ELF-1 (cell line): ENCODE measurements around the gene PDZD2.
"Not testable (repeated sequence)": the region's sequence is repeated elsewhere in the genome, so short reads cannot be mapped to it uniquely, and the experiment has no call there.

Source experiments
- DNase-seq: peaks from one replicate; pipeline ENCODE4 v3.0.0-alpha.2; 2016; ENCODE audit warnings: low read depth, low spot score

PDZD2 gene

DNA sequence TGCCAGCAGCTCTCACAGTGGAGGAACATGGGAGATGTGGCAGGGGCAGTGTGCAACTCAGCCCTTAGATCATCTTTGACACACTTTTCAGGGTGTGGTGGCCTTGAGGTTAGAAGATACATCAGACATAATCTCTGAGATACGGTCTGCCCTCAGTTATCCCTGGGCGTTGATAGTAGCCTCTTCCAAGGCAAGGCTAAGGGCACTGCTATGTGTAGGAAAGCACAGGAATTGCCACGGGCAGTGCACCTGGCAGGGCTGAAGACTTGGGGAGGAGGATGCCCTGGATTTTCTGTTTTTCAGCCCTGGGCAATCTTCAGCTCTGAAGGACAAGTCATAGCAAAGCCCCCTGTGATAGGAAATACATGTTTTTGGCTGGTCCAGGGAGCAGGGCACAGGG lies 328.5 kb downstream of the PDZD2 start:
- no peak for DNase-seq

DNA sequence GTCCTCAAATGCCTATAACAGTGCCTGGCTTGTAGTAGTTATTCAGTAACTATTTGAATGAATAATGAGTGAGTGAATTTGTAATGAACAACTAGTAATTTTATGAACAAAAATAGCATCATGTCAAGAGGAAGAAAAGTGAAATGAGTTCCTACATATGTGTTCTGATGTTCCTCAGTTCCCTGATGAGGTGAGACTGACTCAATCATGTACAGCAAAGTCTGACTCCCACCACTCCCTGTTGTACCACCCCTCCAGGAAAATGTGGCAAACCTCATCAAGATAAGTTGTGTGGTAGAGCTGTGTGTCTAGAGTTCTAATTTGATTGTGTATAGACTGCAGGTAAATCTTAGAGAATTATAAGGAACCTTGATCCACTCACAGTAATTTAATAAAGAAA lies 333.6 kb downstream of the PDZD2 start:
- no peak for DNase-seq

DNA sequence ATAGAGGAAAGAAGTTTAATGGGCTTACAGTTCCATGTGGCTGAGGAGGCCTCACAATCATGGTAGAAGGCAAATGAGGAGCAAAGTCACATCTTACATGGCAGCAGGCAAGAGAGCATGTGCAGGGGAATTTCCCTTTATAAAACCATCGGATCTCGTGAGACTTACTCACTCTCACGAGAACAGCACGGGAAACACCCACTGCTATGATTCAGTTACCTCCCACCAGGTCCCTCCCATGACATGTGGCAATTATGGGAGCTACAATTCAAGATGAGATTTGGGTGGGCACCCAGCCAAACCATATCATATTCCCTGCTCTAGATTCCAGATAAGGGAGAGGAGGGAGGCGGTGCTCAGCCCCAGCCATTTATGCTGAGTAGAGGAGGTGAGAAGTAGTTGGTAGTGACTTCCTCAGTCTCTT lies 336.3 kb downstream of the PDZD2 start:
- not testable (repeated sequence) for DNase-seq

DNA sequence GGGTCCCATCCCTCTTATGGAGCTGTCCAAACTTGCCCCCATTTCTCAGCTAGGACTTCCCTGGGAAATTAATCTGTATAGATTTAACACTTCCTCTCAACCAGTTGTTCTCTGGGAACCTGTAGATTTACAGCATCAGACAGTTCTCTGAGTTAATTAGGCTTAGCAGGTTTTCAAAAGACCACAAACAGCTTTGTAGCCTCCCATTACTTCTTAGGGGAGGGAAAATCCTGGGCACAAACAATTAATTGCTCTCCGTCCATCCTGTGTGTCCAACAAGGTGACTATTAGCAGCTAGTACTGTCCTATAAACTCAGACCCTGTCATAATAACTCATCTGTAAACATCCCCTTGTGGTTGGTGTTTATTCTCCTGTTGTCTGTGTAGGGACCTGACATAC lies 337.2 kb downstream of the PDZD2 start:
- no peak for DNase-seq

DNA sequence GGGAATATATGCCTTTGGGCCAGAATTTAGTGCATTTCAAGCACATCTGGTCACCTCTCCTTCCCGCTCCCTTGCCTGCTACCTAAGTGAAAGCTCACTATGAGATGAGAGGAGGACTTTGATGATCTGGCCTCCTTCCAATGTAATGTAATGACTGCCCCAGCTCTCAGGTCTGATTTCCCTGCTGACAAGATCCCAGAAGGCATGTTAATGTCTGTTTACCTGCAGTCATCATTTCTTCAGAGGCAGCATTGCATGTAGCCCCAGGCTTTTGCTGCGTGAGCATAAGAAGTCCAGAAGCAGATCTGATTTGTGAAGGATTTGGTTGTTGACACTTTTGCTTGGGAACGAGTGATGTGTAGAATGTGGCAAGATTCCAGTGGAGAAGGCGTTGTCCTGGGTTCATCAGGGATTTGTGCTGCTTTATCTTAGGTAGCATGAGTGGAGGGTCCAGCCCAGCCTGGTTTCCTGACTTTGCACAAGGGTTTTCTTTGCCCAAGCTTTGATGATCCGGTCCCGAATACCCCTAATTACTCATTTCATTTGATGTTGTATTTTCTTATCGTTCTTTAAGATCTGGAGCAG lies 342.5 kb downstream of the PDZD2 start:
- DNase-seq = peak; percentile 46

DNA sequence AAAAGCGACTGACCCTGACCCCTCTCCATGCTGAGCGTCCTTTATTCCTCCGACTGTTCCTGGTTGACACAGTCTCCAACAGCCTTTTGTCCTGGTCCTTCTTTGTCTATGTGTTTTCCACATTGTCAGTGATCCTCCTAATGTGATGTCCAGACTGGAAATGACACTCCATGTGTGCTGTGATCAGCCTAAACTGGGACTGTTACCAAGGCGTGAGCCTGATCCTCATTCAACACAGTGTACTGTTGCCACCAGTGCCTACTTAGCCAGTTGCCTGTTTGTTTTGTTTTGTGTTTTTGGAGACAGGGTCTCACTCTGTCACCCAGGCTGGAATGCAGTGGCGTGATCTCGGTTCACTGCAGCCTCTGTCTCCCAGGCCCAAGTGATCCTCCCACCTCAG lies 343.1 kb downstream of the PDZD2 start:
- DNase-seq = no peak

DNA sequence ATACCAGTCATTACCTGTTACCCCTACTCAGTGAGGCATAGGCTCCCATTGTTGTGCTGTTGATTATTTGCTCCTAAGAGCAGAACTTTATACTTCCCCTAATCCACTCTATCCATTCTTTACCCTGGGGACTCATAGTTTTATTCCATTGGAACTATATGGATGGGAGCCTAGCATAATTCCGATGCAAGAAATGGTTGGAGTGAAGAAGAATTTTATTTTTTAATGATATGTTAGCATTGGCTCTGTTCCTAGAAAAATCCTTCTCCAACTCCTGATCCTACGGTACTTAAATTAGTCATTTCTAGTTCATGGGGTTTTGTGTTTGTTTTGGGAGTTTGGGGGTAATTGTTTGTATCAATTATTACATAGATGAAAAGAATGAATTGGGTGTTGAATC lies 343.7 kb downstream of the PDZD2 start:
- no peak for DNase-seq

DNA sequence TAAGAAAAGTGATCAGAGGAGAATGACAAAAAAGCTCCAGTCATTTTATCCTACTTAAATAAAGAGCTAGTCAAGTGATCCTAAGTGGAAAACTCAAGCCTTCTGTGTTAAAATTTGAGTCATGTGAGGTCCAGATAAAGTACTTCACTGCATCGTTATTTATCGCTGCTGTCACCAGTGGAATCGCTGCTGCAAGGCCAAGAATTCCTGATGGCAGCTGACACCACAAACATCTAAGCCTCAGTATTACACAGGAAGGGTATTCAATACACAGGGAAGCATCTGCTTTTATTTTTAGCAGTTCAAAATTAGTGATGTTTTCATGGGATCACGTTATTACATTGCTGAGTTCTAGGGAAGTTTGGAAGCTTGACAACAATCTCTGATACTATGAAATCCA lies 344.9 kb downstream of the PDZD2 start:
- no peak for DNase-seq

DNA sequence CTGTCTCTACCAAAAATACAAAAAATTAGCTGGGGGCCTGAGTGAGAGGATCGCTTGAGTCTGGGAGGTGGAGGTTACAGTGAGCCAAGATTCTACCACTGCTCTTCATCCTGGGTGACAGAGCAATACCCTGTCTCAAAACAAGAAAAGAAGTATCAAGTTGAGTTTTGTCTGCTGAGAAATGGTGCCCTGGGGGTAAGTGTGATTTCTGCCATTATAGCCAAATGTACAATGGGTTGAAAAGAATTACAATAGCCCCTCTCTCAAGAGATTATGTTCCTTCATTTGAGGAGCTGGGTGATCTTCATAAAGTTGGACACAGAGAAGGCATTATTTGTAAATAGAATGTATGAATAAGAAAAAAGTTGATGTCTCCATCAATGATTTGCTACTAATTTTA lies 345.8 kb downstream of the PDZD2 start:
- DNase-seq = no peak

DNA sequence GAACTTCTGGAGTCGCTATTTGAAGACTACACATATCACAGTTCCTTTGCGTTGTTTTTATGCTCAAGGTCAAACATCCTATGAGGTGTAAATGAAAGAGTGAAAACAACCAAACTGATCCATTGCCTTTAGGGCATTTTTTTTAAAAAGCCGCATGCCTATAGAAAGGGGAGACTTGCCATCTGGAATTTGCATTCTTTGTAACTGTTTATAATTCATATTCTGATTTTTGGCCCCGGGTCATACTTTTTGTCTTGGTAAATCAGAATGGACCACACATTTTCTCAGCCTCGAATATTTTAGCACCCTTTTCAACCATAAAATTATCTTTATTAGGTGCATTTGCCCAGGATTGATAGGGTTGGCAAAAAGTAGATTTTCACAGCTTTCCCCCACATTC lies 347.2 kb downstream of the PDZD2 start:
- no peak for DNase-seq

DNA sequence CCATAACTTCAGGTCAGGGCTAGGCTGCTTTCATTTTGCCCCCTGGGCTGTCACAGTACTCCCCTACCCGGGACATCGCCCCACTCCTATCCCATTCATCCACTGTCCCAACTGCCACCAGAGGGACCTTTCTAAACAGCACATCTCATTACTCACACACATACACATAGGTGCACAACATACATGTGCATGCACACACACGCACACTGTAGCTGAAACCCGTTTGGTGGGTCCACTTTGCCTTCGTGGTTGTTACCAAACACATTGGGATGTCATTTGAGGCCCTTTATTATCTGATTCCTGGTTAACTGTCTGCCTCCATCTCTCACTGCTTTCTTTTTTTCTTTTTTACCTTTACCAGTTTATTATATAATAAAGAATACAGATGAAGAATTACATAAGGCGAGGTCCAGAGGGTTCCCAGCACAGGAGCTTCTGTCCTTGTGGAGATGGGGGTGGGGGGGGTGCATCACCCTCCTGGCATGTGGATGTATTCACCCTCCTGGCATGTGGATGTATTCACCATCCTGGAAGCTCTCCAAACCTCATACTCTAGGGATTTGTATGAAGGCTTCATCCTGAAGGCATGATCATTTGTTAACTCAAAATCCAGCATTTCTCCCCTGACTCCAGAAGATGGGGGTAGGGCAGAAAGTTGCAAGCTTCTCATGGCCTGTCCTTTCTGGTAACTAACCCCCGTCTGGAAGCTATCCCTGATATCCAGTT lies 349.2 kb downstream of the PDZD2 start:
- DNase-seq = no peak

DNA sequence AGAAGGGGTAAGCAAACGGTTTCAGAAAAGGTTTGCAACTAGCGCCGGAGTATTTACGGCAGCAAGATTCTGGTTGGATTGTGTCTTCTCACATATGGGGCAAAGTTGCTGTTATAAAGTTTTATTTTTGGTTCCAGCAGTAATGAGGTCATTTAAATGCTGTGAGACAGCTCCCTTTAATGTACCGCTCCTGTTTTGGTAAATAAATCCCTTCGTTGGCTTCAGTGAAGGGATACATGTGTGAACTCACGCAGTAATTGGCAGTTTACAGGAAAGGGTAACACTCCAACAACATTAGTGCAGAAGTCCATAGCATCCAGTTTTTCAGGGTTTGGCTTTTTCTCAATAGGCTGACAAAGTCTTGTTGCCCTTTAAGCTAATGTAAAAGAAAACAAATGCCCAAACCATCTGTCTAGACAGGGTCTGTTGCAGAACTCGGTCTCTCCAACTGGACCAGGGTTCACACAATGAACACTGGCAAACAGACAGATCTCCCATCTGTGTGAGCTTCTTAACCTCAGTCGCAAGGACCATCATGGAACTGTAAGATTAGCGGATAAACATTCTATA lies 351.2 kb downstream of the PDZD2 start:
- no peak for DNase-seq

DNA sequence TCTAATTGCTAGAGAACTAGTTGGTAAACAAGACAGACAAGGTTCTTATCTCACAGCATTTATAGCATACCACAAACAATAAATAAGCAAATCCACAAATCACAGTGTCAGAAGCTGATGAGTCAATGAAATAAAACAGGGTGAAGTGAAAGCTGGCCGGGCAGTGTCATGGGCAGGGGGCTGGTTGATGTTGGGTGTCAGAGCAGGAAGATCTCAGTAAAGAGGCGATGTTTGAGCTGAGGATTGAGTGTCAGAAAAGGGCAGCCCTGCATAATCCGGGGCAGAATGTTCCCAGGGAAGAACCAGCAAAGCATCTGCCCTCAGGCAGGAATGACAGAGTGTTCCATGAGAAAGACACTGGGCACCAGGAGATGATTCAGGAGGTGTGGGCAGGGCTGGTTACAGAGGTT lies 351.8 kb downstream of the PDZD2 start:
- DNase-seq = peak; percentile 55

DNA sequence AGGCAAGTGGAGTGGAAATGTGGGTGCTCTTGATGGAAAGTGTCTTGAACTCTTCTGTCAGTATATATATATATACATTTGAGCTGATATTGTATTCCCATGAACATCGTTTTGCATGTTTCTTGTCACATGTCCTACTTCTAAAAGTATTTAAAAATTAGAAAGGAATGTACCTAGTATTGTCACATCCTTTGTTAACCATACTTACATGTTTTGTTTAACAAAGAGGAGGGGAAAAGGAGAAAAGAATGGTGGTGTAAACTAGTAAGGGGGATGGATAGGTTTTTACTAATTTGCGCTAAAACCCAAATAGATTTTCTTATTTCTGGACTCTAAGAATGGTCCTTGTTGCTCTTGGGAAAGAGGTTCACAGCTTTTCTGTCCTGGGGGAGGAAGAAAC lies 353.4 kb downstream of the PDZD2 start:
- DNase-seq = no peak

DNA sequence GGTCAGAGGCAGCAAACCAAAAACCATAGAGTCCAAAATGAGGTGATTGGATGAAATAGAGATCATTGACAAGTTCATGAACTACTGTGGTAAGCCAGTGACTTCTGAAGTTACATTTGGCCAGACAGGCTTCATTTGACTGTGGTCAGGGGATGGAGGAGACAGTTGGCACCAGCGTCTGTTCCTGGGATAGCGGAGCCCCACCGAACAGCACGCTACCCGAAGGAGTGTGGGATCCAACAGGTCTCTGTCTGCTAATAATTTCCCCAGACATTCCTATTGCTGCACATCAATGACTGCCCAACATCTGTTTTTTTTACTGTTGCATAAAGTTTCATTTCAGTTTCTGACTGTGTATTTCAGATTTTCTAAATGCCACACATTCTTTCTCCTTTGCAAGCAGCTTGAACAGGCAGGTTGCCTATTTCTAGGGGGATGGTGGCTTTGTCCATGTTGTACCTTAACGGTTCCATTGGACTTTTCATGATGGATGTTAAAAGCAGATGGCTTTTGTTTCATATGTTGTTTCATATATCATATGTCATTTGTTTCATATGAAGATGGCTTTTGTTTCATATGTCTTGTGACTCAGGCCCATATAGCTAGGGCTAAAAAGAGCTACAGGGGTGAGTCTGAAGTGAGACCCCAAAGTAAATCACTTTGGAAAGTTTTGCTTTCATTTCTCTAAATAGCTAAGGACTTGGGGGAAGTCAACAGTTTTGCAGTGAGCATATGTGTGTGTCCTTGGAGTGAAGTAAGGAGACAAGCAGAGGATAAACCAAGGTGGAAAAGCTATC lies 354.4 kb downstream of the PDZD2 start:
- DNase-seq = no peak

DNA sequence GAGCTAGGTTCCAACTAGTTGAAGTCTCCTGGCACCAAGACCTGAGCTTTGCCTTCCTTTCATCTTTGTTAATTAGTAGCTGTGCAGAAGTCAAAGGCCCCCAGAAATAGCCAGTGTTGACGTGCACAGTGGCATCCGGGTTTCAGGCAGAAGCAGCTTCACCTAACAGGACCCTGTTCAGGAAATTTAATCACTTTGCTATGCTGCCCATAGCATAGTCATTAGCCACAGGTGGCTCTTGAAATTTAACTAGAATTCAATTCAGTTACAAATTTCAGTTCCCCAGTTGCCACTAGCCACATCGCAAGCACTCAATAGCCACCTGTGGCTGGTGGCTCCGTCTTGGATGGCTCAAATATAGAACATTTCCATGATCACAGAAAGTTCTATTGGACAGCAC lies 356.1 kb downstream of the PDZD2 start:
- no peak for DNase-seq

DNA sequence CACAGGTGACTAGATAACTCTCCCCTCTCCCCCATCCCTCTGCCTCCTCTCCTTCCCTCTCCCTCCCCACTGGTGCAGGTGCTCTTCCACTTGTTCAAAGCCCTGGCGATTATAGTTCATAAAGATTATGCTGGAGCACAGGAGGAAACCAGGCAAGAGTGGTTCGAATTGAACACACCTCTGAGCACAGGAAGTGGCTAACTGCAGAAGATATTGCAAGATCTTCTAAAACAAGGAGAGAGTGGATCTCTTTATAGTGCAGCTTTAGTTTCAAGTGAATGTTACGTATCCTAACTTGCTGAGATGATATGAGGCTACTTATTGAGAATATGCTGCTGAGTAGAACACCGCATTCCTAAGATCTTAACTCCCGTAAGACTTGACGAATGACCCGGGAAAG lies 356.8 kb downstream of the PDZD2 start:
- no peak for DNase-seq

DNA sequence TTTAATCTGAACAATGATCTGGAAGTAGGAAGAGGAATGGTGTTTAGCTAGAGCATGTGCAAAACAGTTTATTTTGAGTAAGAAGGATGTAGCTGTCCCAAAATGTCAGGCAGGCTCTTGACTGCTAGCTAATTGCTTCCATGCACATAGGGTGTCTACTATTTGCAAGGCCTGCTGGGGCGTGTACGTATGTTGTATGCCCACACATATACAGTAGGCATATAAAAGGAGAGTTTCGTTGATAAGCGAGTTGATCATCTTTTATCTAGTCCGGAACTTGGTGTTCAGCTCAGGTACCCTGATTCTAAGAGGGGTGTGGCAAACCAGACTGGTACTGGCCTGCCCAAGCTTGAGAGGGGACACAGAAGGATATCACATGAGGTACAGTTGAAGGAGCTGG lies 358.0 kb downstream of the PDZD2 start:
- DNase-seq = no peak

DNA sequence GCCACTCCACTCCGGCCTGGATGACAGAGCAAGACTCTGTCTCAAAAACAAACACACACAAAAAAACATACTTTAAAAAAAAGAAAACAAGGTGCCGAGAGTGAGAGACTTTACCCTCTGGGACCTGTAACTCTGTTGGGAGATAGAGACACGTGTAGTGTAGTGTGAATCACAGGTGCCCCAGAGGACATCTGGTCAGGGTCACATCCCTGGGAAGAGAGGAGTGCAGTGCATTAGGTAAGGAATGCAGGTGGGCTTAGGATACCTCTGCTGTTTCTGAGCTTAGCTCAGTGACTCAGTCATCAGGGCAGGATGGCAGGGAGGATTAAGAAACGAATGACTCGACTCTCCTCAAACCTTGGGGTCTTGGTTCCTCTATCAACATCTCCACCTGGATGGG lies 360.5 kb downstream of the PDZD2 start:
- DNase-seq = no peak

DNA sequence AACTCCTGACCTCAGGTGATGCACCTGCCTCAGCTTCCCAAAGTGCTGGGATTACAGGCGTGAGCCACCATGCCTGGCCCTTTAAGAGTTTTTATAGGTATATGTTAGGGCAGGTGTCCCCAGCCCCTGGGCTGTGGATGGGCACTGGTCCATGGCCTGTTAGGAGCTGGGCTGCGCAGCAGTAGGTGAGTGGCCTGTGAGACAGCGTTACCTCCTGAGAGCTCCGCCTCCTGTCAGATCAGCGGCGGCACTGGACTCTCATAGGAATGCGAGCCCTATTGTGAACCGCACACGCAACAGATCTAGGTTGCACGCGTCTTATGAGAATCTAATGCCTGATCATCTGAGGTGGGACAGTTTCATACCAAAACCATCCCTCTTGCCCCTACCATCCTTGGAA lies 361.8 kb downstream of the PDZD2 start:
- DNase-seq = no peak

DNA sequence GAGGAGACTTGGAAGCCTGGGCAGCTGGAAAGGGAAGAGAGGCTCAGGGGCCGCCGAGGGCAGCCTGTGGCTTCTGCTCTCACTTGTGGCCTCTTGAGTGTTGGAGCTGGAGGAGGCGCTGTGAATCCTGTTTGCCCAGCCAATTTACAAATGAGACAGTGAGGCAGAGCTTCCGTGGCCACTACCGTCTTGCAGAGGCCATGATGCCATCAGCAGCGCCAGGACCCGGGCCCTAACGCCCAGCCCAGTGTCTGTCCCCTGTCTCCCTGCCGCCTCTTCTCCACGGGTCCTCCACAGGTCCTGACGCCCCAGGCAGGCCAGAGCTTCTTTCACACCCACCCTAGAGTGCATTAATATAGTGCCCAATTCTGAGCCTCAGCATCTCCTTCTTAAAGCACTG lies 362.4 kb downstream of the PDZD2 start:
- DNase-seq = no peak

DNA sequence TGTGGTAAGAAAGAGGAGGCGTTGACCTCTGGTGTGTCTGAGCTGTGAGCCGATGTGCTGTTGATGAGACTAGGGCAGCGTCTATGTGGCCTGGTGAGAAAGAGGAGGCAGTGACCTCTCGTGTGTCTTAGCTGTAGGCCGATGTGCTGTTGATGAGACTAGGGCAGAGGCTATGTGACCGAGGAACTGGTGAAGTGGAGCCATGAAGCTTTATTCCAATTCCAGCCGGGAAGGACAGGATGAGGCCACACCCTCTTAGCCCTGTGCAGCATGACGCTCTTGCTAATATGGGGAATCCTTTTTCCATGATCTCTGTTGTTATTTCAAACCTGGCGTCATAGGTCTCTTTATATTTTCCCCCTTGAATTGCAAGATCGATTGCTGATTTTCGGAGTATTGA lies 362.8 kb downstream of the PDZD2 start:
- no peak for DNase-seq

DNA sequence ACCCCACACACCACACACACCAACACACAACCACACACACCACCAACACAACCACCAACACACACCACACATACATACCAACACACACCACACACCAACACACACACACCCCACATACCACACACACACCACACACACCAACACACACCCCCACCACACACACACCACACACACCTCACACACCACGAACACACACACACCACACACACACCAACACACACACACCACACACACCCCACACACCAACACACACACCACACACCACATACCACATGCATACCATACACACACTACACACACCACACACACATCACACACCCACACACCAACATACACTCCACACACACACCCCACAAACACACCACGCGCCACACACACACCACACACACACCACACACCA lies 363.8 kb downstream of the PDZD2 start:
- no peak for DNase-seq
